ENCODE results near the gene KISS1R.

- no peak for TF ChIP-seq POLR2AphosphoS5 (IDR thresholded peaks at IDR 0.05)
- TF ChIP-seq CTCF (IDR thresholded peaks at IDR 0.05): no peak
Measured at GRCh38 chr19:919199-920050, 2.3 kb downstream of the KISS1R start.

Measured in suprapubic skin (tissue), 3 donors.